NCI-H1436 (cell line): ENCODE data around the gene DMAC2L.
"Not testable (repeated sequence)": the region's sequence is repeated elsewhere in the genome, so short reads cannot be mapped to it uniquely, and the experiment has no call there.

ENCODE experiments used
- DNase-seq: peaks from one replicate; lab custom pipeline; 2025; lab: John Stamatoyannopoulos, UW

Gene DMAC2L

DNA sequence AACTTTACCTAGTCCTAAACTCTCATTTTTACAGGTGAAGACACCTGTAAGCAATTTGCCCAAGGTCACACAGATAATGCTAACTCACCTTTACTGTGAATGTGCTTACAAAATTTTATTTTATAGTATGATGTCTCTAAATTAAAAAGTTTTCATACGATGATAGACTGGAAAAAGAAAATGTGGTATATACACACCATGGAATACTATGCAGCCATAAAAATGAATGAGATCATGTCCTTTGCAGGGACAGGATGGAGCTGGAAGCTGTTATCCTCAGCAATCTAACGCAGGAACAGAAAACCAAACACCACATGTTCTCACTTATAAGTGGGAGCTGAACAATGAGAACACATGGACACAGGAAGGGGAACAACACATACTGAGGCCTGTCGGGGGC lies 44.2 kb downstream of the DMAC2L start:
- DNase-seq = not testable (repeated sequence)

- no peak for DNase-seq
Observed at GRCh38 chr14:50357124-50357523, 45.0 kb downstream of the DMAC2L start.

DNA sequence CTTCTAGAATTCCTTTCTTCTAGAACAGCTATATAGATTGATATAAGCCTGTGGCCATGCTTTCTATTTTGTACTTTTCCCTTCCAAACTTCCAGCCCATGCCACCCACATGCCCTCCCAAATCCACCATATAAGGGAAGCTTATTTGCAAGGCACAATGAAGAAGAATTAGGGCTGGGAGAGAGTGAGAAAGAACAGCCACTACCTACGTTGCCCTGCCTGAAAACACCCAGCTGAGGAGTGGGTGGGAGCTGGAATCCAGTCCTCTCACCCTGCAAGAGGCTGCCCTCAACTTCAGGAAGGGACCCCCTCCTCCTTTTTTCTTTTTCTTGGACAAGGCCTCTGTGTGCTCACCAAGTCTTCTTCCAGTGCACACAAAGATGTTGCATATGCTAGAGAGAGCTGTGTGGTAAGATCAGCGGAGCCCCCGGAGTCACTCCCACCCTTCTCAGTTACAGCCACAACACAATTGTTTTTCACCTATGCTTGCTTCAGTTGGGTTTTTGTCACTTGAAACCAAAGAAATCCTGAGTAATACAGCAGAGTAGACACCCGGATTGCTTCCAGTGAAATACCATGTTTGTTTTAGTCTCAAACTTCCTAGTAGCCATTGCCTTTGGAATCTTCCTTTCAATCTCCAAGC lies 45.8 kb downstream of the DMAC2L start:
- no peak for DNase-seq

DNA sequence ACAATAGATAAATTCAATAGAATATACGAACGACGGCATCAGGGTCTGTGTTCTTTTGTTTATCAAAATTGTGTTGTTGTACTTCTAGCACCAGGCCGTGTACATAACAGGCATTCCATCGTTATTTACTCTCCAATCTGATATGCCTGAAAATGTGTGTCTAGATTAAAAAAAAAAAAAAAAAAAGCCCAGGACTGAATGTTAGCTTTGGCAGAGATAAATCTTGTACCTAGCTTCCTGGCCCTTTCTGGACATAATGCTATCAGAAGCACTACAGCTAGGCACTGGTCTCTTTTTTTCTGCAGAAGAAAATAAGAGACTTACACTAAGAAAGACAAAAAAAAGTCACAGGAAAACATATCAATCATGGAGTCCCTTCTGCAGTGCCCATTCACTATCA lies 47.5 kb downstream of the DMAC2L start:
- no peak for DNase-seq

GRCh38 chr14:50360093-50360492 lies 48.0 kb downstream of the DMAC2L start:
- DNase-seq = no peak

GRCh38 chr14:50360851-50361250 lies 48.7 kb downstream of the DMAC2L start:
- no peak for DNase-seq

- DNase-seq = not testable (repeated sequence)
Observed at GRCh38 chr14:50361473-50362403, 49.6 kb downstream of the DMAC2L start.

DNA sequence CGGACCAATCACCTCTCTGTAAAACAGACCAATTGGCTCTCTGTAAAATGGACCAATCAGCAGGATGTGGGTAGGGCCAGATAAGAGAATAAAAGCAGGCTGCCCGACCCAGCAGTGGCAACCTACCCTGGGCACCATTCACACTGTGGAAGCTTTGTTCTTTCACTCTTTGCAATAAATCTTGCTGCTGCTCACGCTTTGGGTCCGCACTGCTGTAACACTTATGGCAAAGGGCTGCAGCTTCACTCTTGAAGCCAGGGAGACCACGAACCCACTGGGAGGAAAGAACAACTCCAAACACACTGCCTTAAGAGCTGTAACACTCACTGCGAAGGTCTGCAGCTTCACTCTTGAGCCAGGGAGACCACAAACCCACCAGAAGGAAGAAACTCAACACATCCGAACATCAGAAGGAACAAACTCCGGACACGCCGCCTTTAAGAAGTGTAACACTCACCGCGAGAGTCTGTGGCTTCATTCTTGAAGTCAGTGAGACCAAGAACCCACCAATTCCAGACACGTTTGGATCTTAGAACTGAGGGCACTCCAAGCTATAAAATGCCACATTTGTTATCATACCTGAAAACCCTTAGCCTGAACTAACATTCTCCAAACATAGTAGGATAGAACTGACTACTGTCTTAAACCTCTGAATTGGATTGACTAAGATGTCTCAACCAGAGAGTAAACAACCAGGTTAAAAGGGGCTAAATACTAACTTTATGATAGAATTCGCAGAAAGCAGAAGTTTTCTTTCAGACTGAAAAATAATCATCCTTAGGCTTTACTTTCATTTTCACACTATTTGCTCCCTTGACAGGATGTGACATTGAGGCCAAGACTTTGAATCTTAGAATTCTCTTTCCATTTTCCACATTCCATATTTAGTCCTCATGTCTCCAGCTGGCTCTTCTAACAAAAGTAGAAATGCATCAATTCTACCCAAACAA lies 50.9 kb downstream of the DMAC2L start:
- no peak for DNase-seq

- DNase-seq = no peak
Observed at GRCh38 chr14:50363714-50364111, 51.6 kb downstream of the DMAC2L start.

GRCh38 chr14:50364792-50365191 lies 52.7 kb downstream of the DMAC2L start:
- no peak for DNase-seq

DNA sequence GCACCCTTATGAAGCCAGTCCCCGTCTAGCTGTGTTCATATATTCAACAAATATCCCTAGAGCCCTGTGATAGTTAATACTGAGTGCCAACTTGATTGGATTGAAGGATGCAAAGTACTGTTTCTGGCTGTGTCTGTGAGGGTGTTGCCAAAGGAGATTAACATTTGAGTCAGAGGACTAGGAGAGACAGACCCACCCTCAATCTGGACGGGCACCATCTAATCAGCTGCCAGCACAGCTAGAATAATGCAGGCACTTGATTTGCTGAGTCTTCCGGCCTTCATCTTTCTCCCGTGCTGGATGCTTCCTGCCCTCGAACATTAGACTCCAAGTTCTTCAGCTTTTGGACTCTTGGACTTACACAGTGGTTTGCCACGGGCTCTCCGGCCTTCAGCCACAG lies 53.4 kb downstream of the DMAC2L start:
- not testable (repeated sequence) for DNase-seq

GRCh38 chr14:50366115-50366514 lies 54.0 kb downstream of the DMAC2L start:
- DNase-seq = no peak

DNA sequence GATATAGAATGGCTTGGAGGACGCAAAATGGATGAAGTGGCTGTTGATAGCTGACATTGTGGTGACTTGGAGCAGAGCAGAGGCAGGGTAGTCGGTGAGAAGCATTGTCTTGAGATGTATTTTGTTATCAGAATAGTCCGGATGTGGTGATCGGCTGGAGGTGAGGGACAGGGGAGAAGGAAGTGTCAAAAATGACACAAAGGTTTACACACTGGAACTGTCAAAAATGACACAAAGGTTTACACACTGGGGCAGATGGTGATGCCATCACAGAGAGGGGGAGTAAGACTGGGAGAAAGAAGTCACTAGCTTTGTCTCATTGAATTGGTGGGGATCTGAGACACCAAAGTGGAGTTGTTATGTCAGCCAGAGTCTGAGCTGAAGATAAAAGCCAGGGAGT lies 54.5 kb downstream of the DMAC2L start:
- no peak for DNase-seq

DNA sequence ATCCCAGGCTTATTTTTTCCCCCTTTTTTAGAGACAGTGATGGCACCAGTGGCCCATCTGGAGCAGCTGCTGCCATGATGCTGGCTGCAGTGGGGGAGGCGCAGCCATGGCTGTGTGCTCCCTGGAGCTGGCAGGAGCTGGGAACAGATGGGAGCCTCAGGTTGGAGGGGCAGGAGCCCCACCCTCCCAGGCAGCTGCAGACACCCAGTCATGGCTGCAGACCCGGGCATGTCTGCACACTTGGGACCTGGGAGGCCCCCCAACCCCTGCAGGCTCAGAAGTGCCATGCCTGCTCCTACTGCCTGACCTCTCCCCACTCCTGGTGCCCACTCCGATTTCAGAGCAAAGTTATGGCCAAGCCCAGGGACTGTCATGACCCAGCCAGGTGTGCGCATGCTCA lies 59.4 kb downstream of the DMAC2L start:
- DNase-seq = no peak

DNA sequence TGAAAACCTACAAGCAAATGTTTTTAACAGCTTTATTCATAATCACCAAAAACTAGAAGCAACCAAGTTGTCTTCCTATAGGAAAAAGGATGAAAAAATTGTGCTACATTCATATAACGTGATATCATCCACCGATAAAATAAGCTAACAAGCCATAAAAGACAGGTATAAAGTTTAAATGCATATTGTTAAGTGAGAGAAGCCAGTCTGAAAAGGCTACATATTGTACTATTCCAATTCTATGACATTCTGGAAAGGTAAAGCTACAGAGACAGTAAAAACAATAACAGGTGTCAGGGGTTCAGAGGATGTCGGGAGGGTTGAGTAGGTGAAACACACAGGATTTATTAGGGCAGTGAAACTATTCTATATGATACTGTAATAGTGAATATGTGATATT lies 61.8 kb downstream of the DMAC2L start:
- DNase-seq = no peak

DNA sequence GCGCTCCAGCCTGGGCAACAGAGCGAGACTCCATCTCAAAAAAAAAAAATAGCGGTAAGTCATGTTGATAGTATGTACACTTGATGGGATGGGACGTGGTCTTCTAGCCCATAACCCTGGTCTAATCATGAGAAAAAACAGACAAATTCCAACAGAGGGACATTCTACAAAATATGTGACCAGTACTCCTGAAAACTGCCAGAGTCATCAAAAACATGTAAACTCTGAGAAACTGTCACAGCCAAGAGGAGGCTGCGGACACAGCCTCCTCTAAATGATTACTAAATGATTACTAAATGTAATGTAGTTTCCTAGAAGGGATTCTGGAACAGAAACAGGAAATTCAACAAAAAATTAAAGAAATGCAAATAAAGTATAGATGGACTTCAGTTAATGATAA lies 63.6 kb downstream of the DMAC2L start:
- no peak for DNase-seq
